Measurements from ENCODE around the gene ARL15. TPM values are rescaled to one million over a fixed set of nuclear protein-coding genes. Genes with fewer than 3 reads are reported as not detected.
"Not testable (repeated sequence)": the region's sequence is repeated elsewhere in the genome, so short reads cannot be mapped to it uniquely, and the experiment has no call there.

The ARL15 gene
- 7.6 and 10.4 TPM in 2 replicates for total RNA-seq

DNA sequence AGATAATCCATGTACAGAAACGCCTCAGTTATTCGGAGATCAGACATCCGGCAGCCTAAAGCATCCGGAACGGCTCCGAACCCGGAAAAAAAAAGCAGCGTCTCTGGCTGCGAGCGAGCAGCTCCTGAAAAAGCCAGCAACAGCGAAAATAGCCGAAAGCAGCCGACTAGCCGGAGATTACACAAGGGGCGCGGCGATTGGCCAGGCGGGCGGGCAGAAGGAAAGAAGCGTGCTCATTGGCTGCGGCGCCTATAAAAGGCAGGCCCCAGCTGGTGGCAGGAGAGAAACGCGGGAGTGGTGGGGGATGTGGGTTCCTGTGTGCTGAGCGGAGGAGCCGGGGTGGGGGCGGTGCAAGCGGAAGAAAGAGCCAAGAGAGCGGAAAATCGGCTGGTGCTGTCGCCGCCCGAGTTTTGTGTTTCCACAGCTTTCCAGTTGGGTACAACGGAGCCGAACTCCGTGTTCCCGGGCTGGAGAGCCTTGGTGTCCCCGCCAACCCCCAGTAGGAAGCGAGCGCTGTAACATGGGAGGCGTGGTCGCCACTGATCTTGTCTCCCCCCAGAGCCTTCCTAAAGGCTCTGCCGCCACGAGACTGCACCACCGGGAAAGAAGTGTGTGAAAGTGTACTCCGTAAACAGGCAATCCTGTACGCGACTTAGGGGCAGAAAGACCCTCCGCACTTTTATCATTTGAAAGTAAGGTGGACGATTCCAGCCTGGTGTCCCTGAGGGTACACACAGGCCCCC is at the start of gene ARL15:
Gene ARL15 (minus strand): TSS at position 141 of the 743 bp plus-strand sequence.
- H3K4me1 Mint-ChIP-seq (ENCODE audit: low read depth) = peaks cover 26% of the 10 kb centered on the region
- H3K4me3 Mint-ChIP-seq = peak within 1 kb of the TSS; percentile 91
- H3K9me3 Mint-ChIP-seq = no peaks in the 10 kb centered on the region
- no peaks in the 10 kb centered on the region for H3K36me3 Mint-ChIP-seq (ENCODE audit: low read depth)
- intact Hi-C loops (cut with micrococcal nuclease) = loop anchor here (1.0 to 10.0 kb wide), 16 partner anchors 68 to 1516 kb away; partner anchors contain the start of genes CDC20B, FST, MCIDAS and MOCS2
- H3K27me3 Mint-ChIP-seq (ENCODE audit: insufficient read depth) = peaks cover 21% of the 10 kb centered on the region
- peak; percentile 97 for DNase-seq (ENCODE audit: low spot score)
- peak within 1 kb of the TSS; percentile 90 for H3K27ac Mint-ChIP-seq

DNA sequence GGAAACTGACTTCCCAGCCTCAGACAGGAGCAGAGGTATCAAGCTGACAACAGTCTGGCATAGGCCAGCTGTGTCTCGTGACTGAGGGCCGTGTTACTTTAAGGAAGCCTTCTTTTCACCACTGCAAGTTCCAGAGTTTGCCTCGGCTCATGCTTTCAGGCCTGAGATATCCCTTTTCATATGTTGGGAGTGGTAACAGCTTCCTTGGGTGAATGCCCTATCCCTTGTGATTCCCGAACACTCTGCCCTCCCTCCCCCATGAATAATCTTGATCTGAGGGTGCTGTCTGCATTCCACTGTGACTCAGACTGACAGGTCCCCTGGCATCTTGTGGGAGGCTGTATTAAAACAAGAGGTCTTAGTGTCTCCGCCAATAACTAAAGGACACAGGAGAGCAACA is 49.7 kb upstream of the ARL15 start:
- peaks cover 3% of the 10 kb centered on the region for H3K27me3 Mint-ChIP-seq (ENCODE audit: insufficient read depth)
- H3K4me3 Mint-ChIP-seq = no peak overlapping the region
- H3K4me1 Mint-ChIP-seq (ENCODE audit: low read depth) = no peaks in the 10 kb centered on the region
- peaks cover 10% of the 10 kb centered on the region for H3K9me3 Mint-ChIP-seq
- H3K27ac Mint-ChIP-seq = no peak overlapping the region
- intact Hi-C loops (cut with micrococcal nuclease) = no loop called here
- H3K36me3 Mint-ChIP-seq (ENCODE audit: low read depth) = no peaks in the 10 kb centered on the region
- DNase-seq (ENCODE audit: low spot score) = no peak

DNA sequence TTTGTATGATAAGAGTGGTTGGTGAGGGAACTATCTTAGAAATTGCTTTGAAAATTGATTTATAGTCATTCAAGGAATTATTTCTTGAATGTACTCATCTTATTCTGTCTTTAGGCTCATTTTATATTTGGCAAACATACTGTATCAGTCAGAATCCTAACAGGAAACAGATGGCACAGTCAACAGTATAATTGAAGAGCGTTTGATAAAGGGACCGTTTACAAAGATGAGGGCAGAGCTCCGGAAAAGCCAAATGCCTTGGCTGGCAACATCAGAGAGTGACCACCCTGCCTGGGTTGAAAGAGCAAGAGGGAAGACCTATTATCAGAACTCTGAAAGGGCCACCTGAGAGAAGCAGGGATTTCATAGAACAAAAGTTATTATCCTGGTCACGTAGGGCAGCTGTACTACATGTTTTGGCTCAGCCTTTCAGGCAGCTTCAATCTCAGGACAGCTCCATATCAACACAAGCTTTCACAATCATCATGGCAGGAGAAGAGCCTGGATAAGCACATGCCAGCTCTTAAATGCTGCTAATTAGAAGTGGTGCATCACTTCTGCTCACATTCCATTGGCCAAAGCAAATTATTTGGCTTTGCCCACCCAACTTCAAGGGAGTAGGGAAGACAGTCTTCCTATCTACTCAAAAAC is 47.2 kb upstream of the ARL15 start:
- no peaks in the 10 kb centered on the region for H3K4me1 Mint-ChIP-seq (ENCODE audit: low read depth)
- H3K9me3 Mint-ChIP-seq = peaks cover 21% of the 10 kb centered on the region
- H3K27ac Mint-ChIP-seq = no peak overlapping the region
- no peak for DNase-seq (ENCODE audit: low spot score)
- no peaks in the 10 kb centered on the region for H3K36me3 Mint-ChIP-seq (ENCODE audit: low read depth)
- H3K27me3 Mint-ChIP-seq (ENCODE audit: insufficient read depth) = peaks cover 3% of the 10 kb centered on the region
- H3K4me3 Mint-ChIP-seq = no peak overlapping the region
- intact Hi-C loops (cut with micrococcal nuclease) = no loop called here

DNA sequence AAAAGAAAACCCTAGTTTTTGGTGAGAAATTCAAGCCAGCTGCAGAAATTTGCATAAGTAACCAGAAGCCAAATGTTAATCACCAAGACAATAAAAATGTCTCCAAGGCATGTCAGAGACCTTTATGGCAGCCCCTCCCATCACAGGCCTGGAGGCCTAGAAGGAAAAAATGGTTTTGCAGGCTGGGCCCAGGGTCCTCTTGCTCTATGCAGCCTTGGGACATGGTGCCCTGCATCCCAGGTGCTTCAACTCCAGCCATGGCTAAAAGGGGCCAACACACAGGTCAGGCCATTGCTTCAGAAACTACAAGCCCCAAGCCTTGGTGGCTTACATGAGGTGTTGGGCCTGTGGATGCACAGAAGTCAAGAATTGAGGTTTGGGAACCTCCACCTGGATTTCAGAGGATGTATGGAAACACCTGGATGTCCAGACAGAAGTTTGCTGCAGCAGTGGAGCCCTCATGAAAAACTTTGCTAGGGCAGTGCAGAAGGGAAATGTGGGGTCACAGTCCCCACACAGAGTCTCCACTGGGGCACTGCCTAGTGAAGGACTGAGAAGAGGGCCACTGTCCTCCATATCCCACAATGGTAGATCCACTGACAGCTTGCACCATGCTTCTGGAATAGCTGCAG is 43.7 kb upstream of the ARL15 start:
- DNase-seq (ENCODE audit: low spot score); H3K4me3 Mint-ChIP-seq; H3K27ac Mint-ChIP-seq; intact Hi-C loops (cut with micrococcal nuclease); H3K4me1 Mint-ChIP-seq (ENCODE audit: low read depth); H3K27me3 Mint-ChIP-seq (ENCODE audit: insufficient read depth); H3K36me3 Mint-ChIP-seq (ENCODE audit: low read depth): not testable (repeated sequence)
- H3K9me3 Mint-ChIP-seq = peaks cover 22% of the 10 kb centered on the region

DNA sequence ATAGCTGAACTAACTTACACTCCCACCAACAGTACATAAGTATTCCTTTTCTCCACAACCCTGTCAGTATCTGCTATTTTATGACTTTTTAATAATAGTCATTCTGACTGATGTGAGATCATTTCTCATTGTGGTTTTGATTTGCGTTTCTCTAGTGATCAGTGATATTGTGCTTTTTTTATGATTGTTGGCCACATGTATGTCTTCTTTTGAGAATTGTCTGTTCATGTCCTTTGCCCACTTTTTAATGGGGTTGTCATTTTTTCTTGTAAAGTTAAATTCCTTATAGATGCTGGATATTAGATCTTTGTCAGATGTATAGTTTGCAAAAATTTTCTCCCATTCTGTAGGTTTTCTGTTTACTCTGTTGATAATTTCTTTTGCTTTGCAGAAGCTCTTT is 42.2 kb upstream of the ARL15 start:
- intact Hi-C loops (cut with micrococcal nuclease); DNase-seq (ENCODE audit: low spot score); H3K36me3 Mint-ChIP-seq (ENCODE audit: low read depth); H3K27ac Mint-ChIP-seq; H3K4me3 Mint-ChIP-seq; H3K27me3 Mint-ChIP-seq (ENCODE audit: insufficient read depth); H3K4me1 Mint-ChIP-seq (ENCODE audit: low read depth): not testable (repeated sequence)
- H3K9me3 Mint-ChIP-seq = peaks cover 23% of the 10 kb centered on the region

DNA sequence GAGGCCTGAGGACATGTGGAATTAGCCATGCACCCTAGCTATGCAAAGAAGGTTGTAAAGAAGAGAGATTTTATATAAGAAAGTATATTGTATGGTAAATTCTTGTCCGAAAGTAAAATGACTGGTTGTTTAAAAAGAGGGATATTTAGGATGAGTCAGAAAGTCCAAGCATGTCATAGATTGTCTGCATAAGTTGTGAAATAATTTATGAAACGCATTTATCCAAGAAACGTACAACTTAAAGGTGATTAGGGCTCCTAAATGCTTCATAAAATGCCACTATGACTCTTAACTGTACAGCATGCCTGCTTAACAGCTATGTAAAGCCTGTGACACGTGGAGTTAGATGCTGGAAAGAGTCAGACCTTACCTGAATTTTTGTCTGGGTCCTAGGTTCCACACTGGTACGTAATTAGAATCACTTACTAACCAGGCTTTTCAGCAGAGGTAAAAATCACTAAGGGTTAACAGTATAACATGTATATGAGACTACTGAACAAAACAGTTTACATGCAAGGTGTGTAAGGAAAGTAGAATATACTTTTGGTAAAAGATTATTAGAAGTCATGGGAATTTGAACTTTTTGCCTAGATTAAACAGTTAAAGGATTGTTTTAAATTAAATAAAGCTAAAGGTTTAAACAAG is 37.0 kb upstream of the ARL15 start:
- no peak overlapping the region for H3K27ac Mint-ChIP-seq
- no peaks in the 10 kb centered on the region for H3K27me3 Mint-ChIP-seq (ENCODE audit: insufficient read depth)
- H3K9me3 Mint-ChIP-seq = peaks cover 22% of the 10 kb centered on the region
- intact Hi-C loops (cut with micrococcal nuclease) = no loop called here
- H3K36me3 Mint-ChIP-seq (ENCODE audit: low read depth) = no peaks in the 10 kb centered on the region
- H3K4me3 Mint-ChIP-seq = no peak overlapping the region
- DNase-seq (ENCODE audit: low spot score) = no peak
- no peaks in the 10 kb centered on the region for H3K4me1 Mint-ChIP-seq (ENCODE audit: low read depth)

DNA sequence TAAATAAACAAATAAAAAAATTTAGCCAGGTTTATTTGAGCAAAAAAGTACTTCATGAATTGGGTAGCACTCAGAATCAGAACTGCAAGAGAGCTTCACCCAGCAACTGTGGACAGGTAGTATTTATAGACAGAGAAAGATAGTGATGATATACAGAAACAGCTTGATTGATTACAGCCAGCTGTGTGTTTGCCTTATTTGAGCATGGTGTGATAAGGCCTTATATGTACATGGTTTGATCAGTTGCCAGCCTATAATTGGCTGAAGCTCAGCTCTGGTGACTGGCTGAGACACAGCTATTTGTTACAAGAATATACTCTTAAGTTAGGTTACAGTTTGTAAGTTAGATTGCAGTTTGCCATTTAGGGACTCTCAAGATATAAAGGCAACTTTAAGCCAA is 34.3 kb upstream of the ARL15 start:
- Mint-ChIP-seq H3K4me1 (ENCODE audit: low read depth) (no peaks in the 10 kb centered on the region), H3K9me3 (peaks cover 22% of the 10 kb centered on the region), H3K27ac (no peak overlapping the region), H3K36me3 (ENCODE audit: low read depth) (no peaks in the 10 kb centered on the region), H3K27me3 (ENCODE audit: insufficient read depth) (no peaks in the 10 kb centered on the region), H3K4me3 (no peak overlapping the region)
- DNase-seq (ENCODE audit: low spot score) = no peak
- intact Hi-C loops (cut with micrococcal nuclease) = no loop called here

DNA sequence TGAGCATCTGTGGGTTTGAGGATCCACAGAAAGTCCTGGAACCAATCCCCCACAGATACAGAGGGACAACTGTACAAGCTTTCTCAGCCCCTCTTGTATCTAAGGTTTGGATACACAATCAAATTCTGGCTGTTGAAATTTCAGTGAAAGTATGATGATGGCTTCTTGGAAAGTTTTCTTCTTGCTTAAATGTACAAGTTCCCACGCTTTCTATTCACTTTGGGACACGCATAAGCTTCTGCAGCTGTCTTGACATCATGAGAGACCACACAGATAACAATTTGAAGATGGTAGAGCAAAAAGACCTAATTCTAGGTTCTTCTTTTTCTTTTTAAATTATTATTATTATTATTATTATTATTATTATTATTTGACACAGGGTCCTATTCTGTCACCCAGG is 31.6 kb upstream of the ARL15 start:
- Mint-ChIP-seq H3K4me1 (ENCODE audit: low read depth) (no peaks in the 10 kb centered on the region), H3K27ac (no peak overlapping the region), H3K4me3 (no peak overlapping the region), H3K36me3 (ENCODE audit: low read depth) (no peaks in the 10 kb centered on the region), H3K27me3 (ENCODE audit: insufficient read depth) (no peaks in the 10 kb centered on the region), H3K9me3 (peaks cover 14% of the 10 kb centered on the region)
- intact Hi-C loops (cut with micrococcal nuclease) = no loop called here
- no peak for DNase-seq (ENCODE audit: low spot score)

DNA sequence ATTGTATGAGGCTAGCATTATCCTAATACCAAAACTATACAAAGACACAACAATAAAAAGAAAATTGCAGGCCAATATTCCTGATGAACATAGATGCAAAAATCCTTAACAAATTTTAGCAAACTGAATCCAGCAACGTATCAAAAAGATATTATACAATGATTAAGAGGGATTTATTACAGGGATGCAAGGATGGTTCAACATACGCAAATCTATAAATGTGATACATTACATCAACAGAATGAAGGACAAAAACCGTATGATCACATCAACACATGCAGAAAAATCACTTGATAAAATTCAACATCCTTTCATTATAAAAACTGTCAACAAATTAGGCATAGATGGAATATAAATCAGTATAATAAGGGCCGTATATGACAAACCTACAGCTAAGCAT is 27.1 kb upstream of the ARL15 start:
- H3K27me3 Mint-ChIP-seq (ENCODE audit: insufficient read depth) = no peaks in the 10 kb centered on the region
- H3K9me3 Mint-ChIP-seq = peaks cover 18% of the 10 kb centered on the region
- intact Hi-C loops (cut with micrococcal nuclease) = no loop called here
- H3K4me1 Mint-ChIP-seq (ENCODE audit: low read depth) = no peaks in the 10 kb centered on the region
- H3K36me3 Mint-ChIP-seq (ENCODE audit: low read depth) = no peaks in the 10 kb centered on the region
- no peak for DNase-seq (ENCODE audit: low spot score)
- no peak overlapping the region for H3K4me3 Mint-ChIP-seq
- H3K27ac Mint-ChIP-seq = no peak overlapping the region

DNA sequence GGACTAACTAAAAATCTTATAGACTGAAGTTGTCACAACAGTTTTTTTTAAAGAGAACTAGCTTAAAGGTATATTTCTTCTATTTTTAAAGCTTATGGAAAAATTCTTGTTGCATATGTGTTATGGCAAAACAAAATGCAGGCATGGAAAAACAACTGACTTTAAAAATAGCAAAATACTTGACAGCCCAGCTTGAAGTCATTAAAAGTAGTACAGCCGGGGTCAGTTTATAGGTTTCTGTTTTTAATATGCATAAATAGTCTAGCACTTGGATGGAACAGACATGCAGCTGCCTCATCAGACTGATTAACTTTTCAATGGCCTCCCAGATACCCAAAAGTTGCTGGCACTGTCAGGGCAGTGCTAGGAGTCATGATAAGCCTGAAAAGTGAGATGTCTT is 22.3 kb upstream of the ARL15 start:
- no peak overlapping the region for H3K4me3 Mint-ChIP-seq
- H3K9me3 Mint-ChIP-seq = peaks cover 18% of the 10 kb centered on the region
- no peaks in the 10 kb centered on the region for H3K36me3 Mint-ChIP-seq (ENCODE audit: low read depth)
- DNase-seq (ENCODE audit: low spot score) = no peak
- intact Hi-C loops (cut with micrococcal nuclease) = no loop called here
- peaks cover 5% of the 10 kb centered on the region for H3K27me3 Mint-ChIP-seq (ENCODE audit: insufficient read depth)
- H3K4me1 Mint-ChIP-seq (ENCODE audit: low read depth) = no peaks in the 10 kb centered on the region
- no peak overlapping the region for H3K27ac Mint-ChIP-seq

DNA sequence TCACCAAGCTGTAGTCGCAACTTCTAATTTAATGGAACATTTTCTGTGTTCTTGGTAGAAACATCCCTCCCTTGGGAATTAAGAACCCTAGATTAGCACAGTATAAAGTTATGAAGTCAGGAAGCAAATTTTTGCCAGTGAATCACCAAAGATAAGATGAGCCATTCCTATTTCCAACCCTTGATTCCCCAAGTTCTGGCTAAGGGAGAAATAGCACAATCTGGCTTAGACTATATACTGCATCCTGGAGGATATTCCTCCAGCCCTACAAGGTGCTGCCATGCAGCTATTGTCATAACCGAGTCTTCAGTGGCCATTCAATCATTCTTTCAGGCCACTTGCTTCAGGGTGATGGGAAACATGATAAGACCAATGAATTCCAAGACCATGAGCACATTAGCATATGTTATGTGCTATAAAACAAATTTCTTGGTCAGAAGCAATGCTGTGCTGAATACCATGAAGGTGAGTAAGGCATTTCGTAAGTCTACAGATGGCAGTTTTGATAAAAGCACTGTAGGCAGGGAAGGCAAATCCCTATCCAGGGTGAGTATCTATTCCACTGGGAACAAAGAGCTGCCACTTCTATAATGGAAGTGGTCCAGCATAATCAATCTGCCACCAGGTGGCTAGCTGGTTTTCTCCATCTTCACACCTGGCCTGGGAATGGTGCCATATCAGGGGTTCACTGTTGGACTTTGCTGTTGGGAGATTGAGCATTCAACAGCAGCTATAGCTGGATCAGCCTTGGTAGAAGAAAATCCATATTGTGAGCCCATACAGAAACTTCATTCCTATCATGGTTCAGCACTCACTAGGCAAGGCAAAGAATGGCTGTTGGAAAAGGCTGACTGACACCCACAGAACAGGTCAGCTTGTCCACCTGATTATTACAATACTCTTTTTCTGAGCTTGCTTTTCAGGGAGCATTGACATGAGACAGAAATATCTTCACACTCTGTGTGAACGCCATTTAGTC is 19.6 kb upstream of the ARL15 start:
- no peak for DNase-seq (ENCODE audit: low spot score)
- peaks cover 14% of the 10 kb centered on the region for H3K27me3 Mint-ChIP-seq (ENCODE audit: insufficient read depth)
- peaks cover 7% of the 10 kb centered on the region for H3K4me1 Mint-ChIP-seq (ENCODE audit: low read depth)
- no peak overlapping the region for H3K4me3 Mint-ChIP-seq
- H3K9me3 Mint-ChIP-seq = peaks cover 8% of the 10 kb centered on the region
- no peak overlapping the region for H3K27ac Mint-ChIP-seq
- H3K36me3 Mint-ChIP-seq (ENCODE audit: low read depth) = no peaks in the 10 kb centered on the region
- intact Hi-C loops (cut with micrococcal nuclease) = no loop called here

DNA sequence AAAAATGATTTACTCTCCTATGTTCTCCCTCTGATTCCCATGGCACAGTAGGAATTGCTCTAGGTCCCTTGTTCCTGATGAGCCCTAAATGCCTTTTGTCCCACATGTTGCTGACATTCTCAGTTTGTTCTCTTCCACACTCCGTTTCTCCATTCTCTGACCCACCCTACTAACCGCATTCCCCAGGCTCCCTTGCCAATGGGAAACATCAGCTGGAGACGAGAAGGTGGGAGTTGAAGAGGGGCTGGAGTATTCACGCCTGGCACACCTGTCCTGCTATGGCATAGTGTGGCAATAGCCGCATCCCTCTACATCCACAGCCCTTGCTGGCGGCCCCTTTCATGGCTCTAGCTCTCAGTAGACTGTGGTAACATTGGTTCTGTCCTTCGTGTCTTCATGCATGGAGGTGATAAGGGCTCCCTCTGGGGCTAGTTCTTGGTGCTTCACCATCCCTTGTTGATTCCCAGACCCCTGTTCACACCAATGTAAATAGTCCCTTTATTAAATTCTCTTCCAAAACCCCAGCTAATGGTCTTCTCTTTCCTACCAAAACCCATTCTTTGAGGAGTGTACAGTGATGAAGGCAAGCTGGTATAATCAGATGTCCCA is 16.4 kb upstream of the ARL15 start:
- H3K9me3 Mint-ChIP-seq = no peaks in the 10 kb centered on the region
- H3K36me3 Mint-ChIP-seq (ENCODE audit: low read depth) = no peaks in the 10 kb centered on the region
- no peak overlapping the region for H3K4me3 Mint-ChIP-seq
- H3K27ac Mint-ChIP-seq = no peak overlapping the region
- H3K27me3 Mint-ChIP-seq (ENCODE audit: insufficient read depth) = peaks cover 16% of the 10 kb centered on the region
- intact Hi-C loops (cut with micrococcal nuclease) = no loop called here
- DNase-seq (ENCODE audit: low spot score) = no peak
- H3K4me1 Mint-ChIP-seq (ENCODE audit: low read depth) = peaks cover 7% of the 10 kb centered on the region

Measured in activated T-helper 1 cell treated with anti-CD3 and anti-CD28 coated beads, Interleukin-12 subunit alpha, Interleukin-12 subunit beta, Interleukin-2, Interleukin-4 antibody, amounts not matched to agents 30 ng/mL and 10 ng/mL and 1 ng/mL, durations not matched to agents 14 hours and 24 hours and 36 hours (primary cell).